SK-N-SH treated with all-trans-retinoic acid at 6 μM for 48 hours (cell line): Measurements from ENCODE around the gene SYNE1.

Source experiments
- ARNTL ChIP-seq: fragments of 450-650 bp; formaldehyde crosslinking; IDR thresholded peaks from 2 replicates; pipeline ENCODE4 v1.5.0; 2020; ENCODE audit warnings: low read depth, mild to moderate bottlenecking, moderate library complexity, borderline replicate concordance
- CSDC2 ChIP-seq: fragments of 250-450 bp; sonication (Bioruptor Pico); IDR thresholded peaks from 2 replicates; pipeline ENCODE4 v1.5.0; 2020; ENCODE audit warnings: mild to moderate bottlenecking, moderate library complexity
- GLIS3 ChIP-seq: fragments of 250-450 bp; sonication (Bioruptor Pico); IDR thresholded peaks from 2 replicates; pipeline ENCODE4 v1.5.0; 2020; ENCODE audit warnings: mild to moderate bottlenecking, moderate library complexity
- ISL1 ChIP-seq: fragments of 250-450 bp; sonication (Bioruptor Pico); IDR thresholded peaks from 2 replicates; pipeline ENCODE4 v2.1.2; 2022; ENCODE audit warnings: mild to moderate bottlenecking, moderate library complexity
- RARB ChIP-seq: fragments of 250-450 bp; sonication (Bioruptor Pico); IDR thresholded peaks from 2 replicates; pipeline ENCODE4 v1.8.0; 2021; ENCODE audit warnings: mild to moderate bottlenecking, moderate library complexity
- ZFP3 ChIP-seq: fragments of 250-450 bp; sonication (Bioruptor Pico); IDR thresholded peaks from 2 replicates; pipeline ENCODE4 v1.5.0; 2020; ENCODE audit warnings: mild to moderate bottlenecking, moderate library complexity
- ZNF565 ChIP-seq: fragments of 450-650 bp; formaldehyde crosslinking; conservative IDR thresholded peaks from 2 replicates; pipeline ENCODE4 v1.5.0; 2020; ENCODE audit warnings: low read depth, mild to moderate bottlenecking, moderate library complexity
- ZNF8 ChIP-seq: fragments of 450-650 bp; formaldehyde crosslinking; IDR thresholded peaks from 2 replicates; pipeline ENCODE4 v1.5.0; 2020; ENCODE audit warnings: mild to moderate bottlenecking, moderate library complexity
- TF ChIP-seq, protein P1 (sequence below): fragments of 250-450 bp; sonication (Bioruptor Pico); IDR thresholded peaks from 2 replicates; pipeline ENCODE4 v1.8.0; 2021; ENCODE audit warnings: low read depth, mild to moderate bottlenecking, moderate library complexity, borderline replicate concordance

GRCh38 chr6:152313542-152314482, 323.4 kb downstream of the SYNE1 start:
- TF ChIP-seq ZNF8 (no peak), GLIS3 (CRISPR knock-in tag) (no peak), ISL1 (no peak), ZNF565 (no peak), ARNTL (CRISPR knock-in tag) (no peak), CSDC2 (CRISPR knock-in tag) (no peak), ZFP3 (CRISPR knock-in tag) (no peak), RARB (CRISPR knock-in tag) (no peak)
- TF ChIP-seq, protein P1, sequence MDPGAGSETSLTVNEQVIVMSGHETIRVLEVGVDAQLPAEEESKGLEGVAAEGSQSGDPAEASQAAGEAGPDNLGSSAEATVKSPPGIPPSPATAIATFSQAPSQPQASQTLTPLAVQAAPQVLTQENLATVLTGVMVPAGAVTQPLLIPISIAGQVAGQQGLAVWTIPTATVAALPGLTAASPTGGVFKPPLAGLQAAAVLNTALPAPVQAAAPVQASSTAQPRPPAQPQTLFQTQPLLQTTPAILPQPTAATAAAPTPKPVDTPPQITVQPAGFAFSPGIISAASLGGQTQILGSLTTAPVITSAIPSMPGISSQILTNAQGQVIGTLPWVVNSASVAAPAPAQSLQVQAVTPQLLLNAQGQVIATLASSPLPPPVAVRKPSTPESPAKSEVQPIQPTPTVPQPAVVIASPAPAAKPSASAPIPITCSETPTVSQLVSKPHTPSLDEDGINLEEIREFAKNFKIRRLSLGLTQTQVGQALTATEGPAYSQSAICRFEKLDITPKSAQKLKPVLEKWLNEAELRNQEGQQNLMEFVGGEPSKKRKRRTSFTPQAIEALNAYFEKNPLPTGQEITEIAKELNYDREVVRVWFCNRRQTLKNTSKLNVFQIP = no peak
